Measurements from ENCODE around the gene GABARAPL2. TPM values are rescaled to one million over a fixed set of nuclear protein-coding genes. Genes with fewer than 3 reads are reported as not detected.

The GABARAPL2 gene
- total and polyA plus RNA-seq, 7 experiments from 2014 or later: 57.9 to 293 (median 79.6) TPM

DNA sequence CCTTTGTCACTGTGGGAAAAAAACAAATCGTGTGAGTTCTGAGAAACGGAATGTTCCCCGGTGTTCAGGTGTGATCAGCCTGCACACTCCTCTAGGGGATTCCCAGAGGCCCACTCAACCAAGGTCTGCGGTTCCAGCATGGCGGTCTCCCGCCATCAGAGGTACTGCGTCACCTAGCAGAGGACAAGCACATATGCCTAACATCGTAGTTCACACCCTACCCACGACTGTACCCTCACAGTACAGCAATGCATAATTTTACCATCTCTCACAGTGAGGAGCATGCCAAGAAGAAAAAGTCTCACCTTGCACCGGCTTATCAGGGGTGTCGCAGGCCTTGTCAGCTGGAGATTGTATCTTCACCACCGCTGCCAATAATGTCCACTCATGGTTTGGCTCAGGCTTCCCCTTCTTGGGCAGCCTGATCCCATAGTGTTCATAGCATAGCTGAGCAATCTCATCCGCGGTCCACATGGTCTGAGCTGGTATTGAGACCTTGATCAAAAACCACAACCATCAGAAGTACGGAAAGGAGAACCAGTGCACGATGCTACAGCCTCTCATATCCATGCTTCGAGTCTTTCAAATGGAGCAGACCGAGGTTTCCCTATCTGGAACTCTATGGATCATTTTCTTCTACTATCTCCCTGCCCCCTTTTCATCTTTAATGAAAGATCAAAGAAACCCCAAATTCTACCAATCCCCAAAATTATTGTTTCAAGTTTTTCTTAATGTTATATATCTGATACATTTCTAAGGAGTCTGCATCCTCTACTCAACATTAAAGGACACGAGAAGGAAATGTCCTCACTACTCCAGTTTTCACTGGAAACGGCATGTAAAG, 54.4 kb downstream of the GABARAPL2 start:
- DNase-seq (no peak), ATAC-seq (peak; percentile 28)
- ChIA-PET CTCF (interaction anchor here (0.6 to 1.2 kb wide), 3 partner anchors 31 to 206 kb away, joined by 3 read pairs; no protein-coding TSS in a partner anchor), POLR2A (interaction anchor here (1.0 to 6.6 kb wide), 3 partner anchors 28 to 53 kb away, joined by 3 to 118 read pairs (median 38); partner anchors contain the start of genes GABARAPL2, KARS1 and TERF2IP)
- Histone ChIP-seq H3K9me3 (ENCODE audit: control insufficient read depth in 2 of 3, low read length in 3 of 3) (no peaks in the 10 kb centered on the region), H3K4me1 (ENCODE audit: control insufficient read depth in 2 of 2, insufficient read depth in 2 of 2, low read length in 2 of 2) (peaks cover 21 to 57% of the 10 kb centered on the region in 2 donors), H3K27ac (ENCODE audit: low read depth, low read length) (no peak overlapping the region), H3K4me3 (ENCODE audit: low read length) (peak overlapping the region; percentile 80), H3K36me3 (ENCODE audit: control insufficient read depth in 2 of 3, insufficient read depth in 3 of 3, low read length in 3 of 3) (peaks cover 0 to 33% (median 0%) of the 10 kb centered on the region in 3 experiments), H3K27me3 (ENCODE audit: control insufficient read depth in 2 of 2, insufficient read depth in 2 of 2, low read length in 2 of 2) (no peaks in the 10 kb centered on the region)
- Mint-ChIP-seq H3K27me3 (no peaks in the 10 kb centered on the region), H3K4me1 (peaks cover 14 to 54% (median 39%) of the 10 kb centered on the region in 7 donors), H3K4me3 (peak overlapping the region in 8 of 10 donors; percentile 23 to 96 (median 92)), H3K27ac (peak overlapping the region in 8 of 9 donors; percentile 7 to 97 (median 89)), H3K36me3 (peaks cover 11 to 35% (median 27%) of the 10 kb centered on the region in 5 donors), H3K9me3 (peaks cover 0 to 4% (median 0%) of the 10 kb centered on the region in 11 donors)
- intact Hi-C loops (cut with micrococcal nuclease): loop anchor here (1.0 to 10.0 kb wide), 5 partner anchors 149 to 1323 kb away; partner anchors contain the start of genes PSMD7 (in 1 of the 2), RFWD3 (in 1 of the 2), WDR59 (in 1 of the 2) and ZFP1 (in 1 of the 2)

- H3K9me3 Mint-ChIP-seq: peaks cover 0 to 4% (median 0%) of the 10 kb centered on the region in 11 donors
- H3K4me1 ChIP-seq (ENCODE audit: control insufficient read depth in 2 of 2, insufficient read depth in 2 of 2, low read length in 2 of 2): peaks cover 21 to 52% of the 10 kb centered on the region in 2 donors
- H3K27ac ChIP-seq (ENCODE audit: low read depth, low read length): peak overlapping the region; percentile 32
- H3K36me3 Mint-ChIP-seq: peaks cover 15 to 36% (median 31%) of the 10 kb centered on the region in 5 donors
- peaks cover 14 to 59% (median 39%) of the 10 kb centered on the region in 7 donors for H3K4me1 Mint-ChIP-seq
- H3K27me3 Mint-ChIP-seq: no peaks in the 10 kb centered on the region
- H3K4me3 ChIP-seq (ENCODE audit: low read length): peak overlapping the region; percentile 80
- ATAC-seq (no peak), DNase-seq (peak in 2 of 9 donors; percentile 23 to 26)
- peaks cover 0 to 31% (median 1%) of the 10 kb centered on the region in 3 experiments for H3K36me3 ChIP-seq (ENCODE audit: control insufficient read depth in 2 of 3, insufficient read depth in 3 of 3, low read length in 3 of 3)
- intact Hi-C loops (cut with micrococcal nuclease): loop anchor here (1.0 to 10.0 kb wide), 5 partner anchors 150 to 1324 kb away; partner anchors contain the start of genes PSMD7 (in 1 of the 2), RFWD3 (in 1 of the 2), WDR59 (in 1 of the 2) and ZFP1 (in 1 of the 2)
- CTCF ChIA-PET: interaction anchor here (0.6 to 1.6 kb wide), 4 partner anchors 31 to 207 kb away, joined by 3 to 4 read pairs (median 3); no protein-coding TSS in a partner anchor
- peak overlapping the region in 7 of 9 donors; percentile 19 to 97 (median 94) for H3K27ac Mint-ChIP-seq
- H3K27me3 ChIP-seq (ENCODE audit: control insufficient read depth in 2 of 2, insufficient read depth in 2 of 2, low read length in 2 of 2): no peaks in the 10 kb centered on the region
- peak overlapping the region in 8 of 10 donors; percentile 1 to 96 (median 92) for H3K4me3 Mint-ChIP-seq
- POLR2A ChIA-PET: interaction anchor here (0.6 to 6.6 kb wide), 4 partner anchors 21 to 100 kb away, joined by 3 to 118 read pairs (median 20); partner anchors contain the start of genes GABARAPL2, KARS1 and TERF2IP
- no peaks in the 10 kb centered on the region for H3K9me3 ChIP-seq (ENCODE audit: control insufficient read depth in 2 of 3, low read length in 3 of 3)
These were observed 54.9 kb downstream of the GABARAPL2 start for GRCh38 chr16:75621170-75621477.

- Histone ChIP-seq H3K4me1 (ENCODE audit: control insufficient read depth in 2 of 2, insufficient read depth in 2 of 2, low read length in 2 of 2) (peaks cover 30 to 49% of the 10 kb centered on the region in 2 donors), H3K9me3 (ENCODE audit: control insufficient read depth in 2 of 3, low read length in 3 of 3) (no peaks in the 10 kb centered on the region), H3K27ac (ENCODE audit: low read depth, low read length) (peak within 1 kb of the TSS; percentile 93), H3K4me3 (ENCODE audit: low read length) (peak within 1 kb of the TSS; percentile 80), H3K36me3 (ENCODE audit: control insufficient read depth in 2 of 3, insufficient read depth in 3 of 3, low read length in 3 of 3) (peaks cover 0 to 21% (median 3%) of the 10 kb centered on the region in 3 experiments), H3K27me3 (ENCODE audit: control insufficient read depth in 2 of 2, insufficient read depth in 2 of 2, low read length in 2 of 2) (no peaks in the 10 kb centered on the region)
- peak within 1 kb of the TSS; percentile 91 to 99 (median 96) for H3K4me3 Mint-ChIP-seq
- peak; percentile 91 to 99 (median 97) for DNase-seq
- H3K27ac Mint-ChIP-seq: peak within 1 kb of the TSS; percentile 92 to 99 (median 97)
- H3K36me3 Mint-ChIP-seq: peaks cover 8 to 38% (median 33%) of the 10 kb centered on the region in 5 donors
- CTCF ChIA-PET: interaction anchor here (0.8 to 2.1 kb wide), 6 partner anchors 17 to 141 kb away, joined by 3 to 8 read pairs (median 4); partner anchors contain the start of genes GABARAPL2, KARS1 and TERF2IP
- H3K27me3 Mint-ChIP-seq: no peaks in the 10 kb centered on the region
- peaks cover 29 to 76% (median 52%) of the 10 kb centered on the region in 7 donors for H3K4me1 Mint-ChIP-seq
- intact Hi-C loops (cut with micrococcal nuclease): loop anchor here (1.0 to 10.0 kb wide), 18 partner anchors 24 to 1567 kb away; partner anchors contain the start of genes CFDP1 (in 2 of the 2), GABARAPL2 (in 2 of the 2), KARS1 (in 2 of the 2) and TERF2IP (in 2 of the 2)
- POLR2A ChIA-PET: interaction anchor here (0.9 to 6.6 kb wide), 11 partner anchors 9 to 189 kb away, joined by 3 to 118 read pairs (median 5); partner anchors contain the start of genes CFDP1, GABARAPL2, KARS1 and TERF2IP
- H3K9me3 Mint-ChIP-seq: peaks cover 0 to 4% (median 0%) of the 10 kb centered on the region in 11 donors
- peak; percentile 97 for ATAC-seq
These were observed 56.8 kb downstream of the GABARAPL2 start, which contains the start of gene ADAT1 for GRCh38 chr16:75622761-75623605. ADAT1 (minus strand) TSS chr16:75623281; CDS start chr16:75620799, 2,482 bp downstream.

DNA sequence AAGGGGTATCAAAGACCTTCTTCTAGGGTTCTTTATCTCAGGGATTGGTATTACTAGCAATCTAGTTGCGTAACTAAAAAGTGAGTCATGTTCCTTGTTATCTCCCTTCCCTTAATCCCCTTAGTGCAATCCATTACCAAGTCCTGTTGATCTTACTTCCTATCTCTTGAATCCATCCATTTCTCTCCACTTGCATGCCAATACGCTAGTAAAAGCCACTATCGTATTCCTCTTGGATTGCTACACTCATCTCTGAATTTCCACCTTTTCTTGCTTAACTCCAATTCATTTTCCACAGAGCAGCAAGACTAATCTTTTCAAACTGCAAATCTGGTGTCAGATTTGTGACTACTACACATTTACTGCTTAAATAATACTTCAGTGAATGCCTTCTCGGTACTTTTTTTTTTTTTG, 58.7 kb downstream of the GABARAPL2 start:
- peaks cover 42 to 84% (median 67%) of the 10 kb centered on the region in 7 donors for H3K4me1 Mint-ChIP-seq

GRCh38 chr16:75626806-75627205, 60.6 kb downstream of the GABARAPL2 start:
- Mint-ChIP-seq H3K4me1 (peaks cover 28 to 67% (median 52%) of the 10 kb centered on the region in 7 donors), H3K27me3 (no peaks in the 10 kb centered on the region), H3K4me3 (peak overlapping the region in 5 of 10 donors; percentile 41 to 66 (median 49)), H3K27ac (peak overlapping the region; percentile 16 to 92 (median 75)), H3K9me3 (peaks cover 0 to 4% (median 0%) of the 10 kb centered on the region in 11 donors), H3K36me3 (peaks cover 12 to 56% (median 43%) of the 10 kb centered on the region in 5 donors)
- Histone ChIP-seq H3K27me3 (ENCODE audit: control insufficient read depth in 2 of 2, insufficient read depth in 2 of 2, low read length in 2 of 2) (no peaks in the 10 kb centered on the region), H3K36me3 (ENCODE audit: control insufficient read depth in 2 of 3, insufficient read depth in 3 of 3, low read length in 3 of 3) (peaks cover 18 to 41% (median 28%) of the 10 kb centered on the region in 3 experiments), H3K4me1 (ENCODE audit: control insufficient read depth in 2 of 2, insufficient read depth in 2 of 2, low read length in 2 of 2) (peaks cover 27 to 30% of the 10 kb centered on the region in 2 donors), H3K9me3 (ENCODE audit: control insufficient read depth in 2 of 3, low read length in 3 of 3) (no peaks in the 10 kb centered on the region), H3K4me3 (ENCODE audit: low read length) (no peak overlapping the region), H3K27ac (ENCODE audit: low read depth, low read length) (peak overlapping the region; percentile 48)
- no peak for ATAC-seq
- DNase-seq: no peak
- ChIA-PET POLR2A (interaction anchor here (1.4 to 8.2 kb wide), 2 partner anchors 16 to 21 kb away, joined by 5 to 63 read pairs; partner anchors contain the start of genes KARS1 and TERF2IP), CTCF (interaction anchor here (0.9 kb wide), 1 partner anchor 53 kb away, joined by 4 read pairs; no protein-coding TSS in a partner anchor)
- intact Hi-C loops (cut with micrococcal nuclease): loop anchor here in 1 of 2 donors (10.0 kb wide), 3 partner anchors 482 to 962 kb away; partner anchors contain the start of genes RFWD3, WDR59 and ZFP1

More for the DNA sequence above, 58.7 kb downstream of the GABARAPL2 start:
- peak overlapping the region in 8 of 9 donors; percentile 8 to 93 (median 76) for H3K27ac Mint-ChIP-seq
- Histone ChIP-seq H3K4me3 (ENCODE audit: low read length) (no peak overlapping the region), H3K4me1 (ENCODE audit: control insufficient read depth in 2 of 2, insufficient read depth in 2 of 2, low read length in 2 of 2) (peaks cover 41% of the 10 kb centered on the region in 2 donors), H3K9me3 (ENCODE audit: control insufficient read depth in 2 of 3, low read length in 3 of 3) (no peaks in the 10 kb centered on the region), H3K27me3 (ENCODE audit: control insufficient read depth in 2 of 2, insufficient read depth in 2 of 2, low read length in 2 of 2) (no peaks in the 10 kb centered on the region), H3K36me3 (ENCODE audit: control insufficient read depth in 2 of 3, insufficient read depth in 3 of 3, low read length in 3 of 3) (peaks cover 8 to 30% (median 13%) of the 10 kb centered on the region in 3 experiments), H3K27ac (ENCODE audit: low read depth, low read length) (peak overlapping the region; percentile 33)
- H3K36me3 Mint-ChIP-seq: peaks cover 12 to 48% (median 35%) of the 10 kb centered on the region in 5 donors
- intact Hi-C loops (cut with micrococcal nuclease): loop anchor here in 1 of 2 donors (5.0 to 10.0 kb wide), 4 partner anchors 480 to 1328 kb away; partner anchors contain the start of genes PSMD7, RFWD3, WDR59 and ZFP1
- DNase-seq: no peak
- ChIA-PET POLR2A (interaction anchor here (8.2 kb wide), 1 partner anchor 23 kb away, joined by 63 read pairs; the partner anchor contains the start of genes KARS1 and TERF2IP), CTCF (interaction anchor here (0.7 kb wide), 1 partner anchor 29 kb away, joined by 3 read pairs; no protein-coding TSS in a partner anchor)
- H3K4me3 Mint-ChIP-seq: peak overlapping the region in 7 of 10 donors; percentile 18 to 73 (median 64)
- ATAC-seq: no peak
- H3K9me3 Mint-ChIP-seq: peaks cover 0 to 4% (median 0%) of the 10 kb centered on the region in 11 donors
- H3K27me3 Mint-ChIP-seq: no peaks in the 10 kb centered on the region

Measured in naive thymus-derived CD4-positive, alpha-beta T cell (primary cell).